HEK293 (cell line): ENCODE results near the gene PITPNB.

Experiments used
- CTCF ChIA-PET: fragments of 350-600 bp; formaldehyde crosslinking; extraction: SDS; loops from one replicate; lab custom pipeline; 2021; ENCODE audit warnings: antibody characterized with exemption; lab: Yijun Ruan, JAX
- POLR2A ChIA-PET: fragments of 300-600 bp; formaldehyde crosslinking; extraction: SDS; loops from one replicate; lab custom pipeline; 2020; ENCODE audit warnings: antibody characterized with exemption, inconsistent platforms; lab: Yijun Ruan, JAX
- H3K27ac ChIP-seq: fragments of 200-500 bp; sonication (Bioruptor generic); 2 replicates; pipeline ENCODE4 v1.5.1; 2014; ENCODE audit warnings: low read depth, low read length, control low read depth, inconsistent platforms; ENCODE audit errors: extremely low read depth
- H3K36me3 ChIP-seq, 2 experiments: fragments of 200-500 bp in 1 of 2; sonication (Bioruptor generic) in 1 of 2; 1 replicate in 1 of 2; 2 replicates in 1 of 2; pipeline ENCODE4 v1.5.1; 2014 to 2017; ENCODE audit warnings: inconsistent platforms in 2 of 2, low read length in 2 of 2; ENCODE audit not compliant: control insufficient read depth in 2 of 2, insufficient read depth in 1 of 2
- H3K4me1 ChIP-seq: fragments of 200-500 bp; sonication (Bioruptor generic); 2 replicates; pipeline ENCODE4 v1.5.1; 2014; ENCODE audit warnings: mild to moderate bottlenecking, low read length, inconsistent platforms; ENCODE audit not compliant: control insufficient read depth, insufficient read depth
- H3K4me3 ChIP-seq: 2 replicates; pipeline ENCODE4 v1.5.1; 2011; ENCODE audit warnings: low read depth, mild to moderate bottlenecking, control low read depth, low read length, moderate library complexity
- H3K9me3 ChIP-seq: fragments of 200-500 bp; sonication (Bioruptor generic); 2 replicates; pipeline ENCODE4 v1.5.1; 2014; ENCODE audit warnings: low read depth, low read length, inconsistent platforms; ENCODE audit not compliant: control insufficient read depth, insufficient read depth
- GLIS1 ChIP-seq: fragments of 450-650 bp; formaldehyde crosslinking; IDR thresholded peaks from 2 replicates; pipeline ENCODE4 v1.5.1; 2016; ENCODE audit warnings: missing biosample characterization, missing genetic modification characterization
- GLIS2 ChIP-seq: fragments of 450-650 bp; formaldehyde crosslinking; IDR thresholded peaks from 2 replicates; pipeline ENCODE4 v1.5.1; 2016; ENCODE audit warnings: missing biosample characterization, missing genetic modification characterization
- HOXD13 ChIP-seq: sonication (generic); formaldehyde crosslinking; IDR thresholded peaks from 2 replicates; pipeline ENCODE4 v1.8.0; 2022; ENCODE audit warnings: missing genetic modification reagents, borderline replicate concordance
- KLF1 ChIP-seq: fragments of 450-650 bp; formaldehyde crosslinking; IDR thresholded peaks from 2 replicates; pipeline ENCODE4 v1.5.1; 2016; ENCODE audit warnings: missing biosample characterization, missing genetic modification characterization
- OSR2 ChIP-seq: fragments of 450-650 bp; formaldehyde crosslinking; IDR thresholded peaks from 2 replicates; pipeline ENCODE4 v1.5.1; 2016; ENCODE audit warnings: missing biosample characterization, missing genetic modification characterization
- OVOL3 ChIP-seq: fragments of 450-650 bp; formaldehyde crosslinking; IDR thresholded peaks from 2 replicates; pipeline ENCODE4 v1.5.1; 2016; ENCODE audit warnings: missing biosample characterization, missing genetic modification characterization
- SCRT1 ChIP-seq: fragments of 450-650 bp; formaldehyde crosslinking; IDR thresholded peaks from 2 replicates; pipeline ENCODE4 v1.5.1; 2016; ENCODE audit warnings: missing biosample characterization, missing genetic modification characterization, borderline replicate concordance
- SP2 ChIP-seq: fragments of 450-650 bp; formaldehyde crosslinking; IDR thresholded peaks from 2 replicates; pipeline ENCODE4 v1.5.1; 2016; ENCODE audit warnings: missing biosample characterization, missing genetic modification characterization
- SP3 ChIP-seq: fragments of 450-650 bp; formaldehyde crosslinking; IDR thresholded peaks from 2 replicates; pipeline ENCODE4 v1.5.1; 2016; ENCODE audit warnings: missing biosample characterization, missing genetic modification characterization
- SP7 ChIP-seq: fragments of 450-650 bp; formaldehyde crosslinking; IDR thresholded peaks from 2 replicates; pipeline ENCODE4 v1.5.1; 2016; ENCODE audit warnings: missing biosample characterization, missing genetic modification characterization
- WT1 ChIP-seq: fragments of 450-650 bp; formaldehyde crosslinking; IDR thresholded peaks from 2 replicates; pipeline ENCODE4 v1.5.1; 2016; ENCODE audit warnings: missing biosample characterization, missing genetic modification characterization
- YY1 ChIP-seq: fragments of 450-650 bp; formaldehyde crosslinking; IDR thresholded peaks from 2 replicates; pipeline ENCODE4 v1.5.1; 2018; ENCODE audit warnings: missing biosample characterization, missing genetic modification characterization
- ZBTB17 ChIP-seq: fragments of 450-650 bp; formaldehyde crosslinking; IDR thresholded peaks from 2 replicates; pipeline ENCODE4 v1.5.1; 2016; ENCODE audit warnings: missing biosample characterization, missing genetic modification characterization
- ZNF112 ChIP-seq: fragments of 450-650 bp; formaldehyde crosslinking; IDR thresholded peaks from 2 replicates; pipeline ENCODE4 v1.5.0; 2017; ENCODE audit warnings: missing biosample characterization, missing genetic modification characterization
- ZNF133 ChIP-seq: fragments of 450-650 bp; formaldehyde crosslinking; IDR thresholded peaks from 2 replicates; pipeline ENCODE4 v1.5.1; 2016; ENCODE audit warnings: missing biosample characterization, missing genetic modification characterization
- ZNF2 ChIP-seq: fragments of 450-650 bp; formaldehyde crosslinking; IDR thresholded peaks from 2 replicates; pipeline ENCODE4 v1.5.1; 2016; ENCODE audit warnings: missing biosample characterization, missing genetic modification characterization
- ZNF501 ChIP-seq: fragments of 450-650 bp; formaldehyde crosslinking; IDR thresholded peaks from 2 replicates; pipeline ENCODE4 v1.5.1; 2016; ENCODE audit warnings: missing biosample characterization, missing genetic modification characterization
- ZNF514 ChIP-seq: fragments of 450-650 bp; formaldehyde crosslinking; IDR thresholded peaks from 2 replicates; pipeline ENCODE4 v1.5.1; 2016; ENCODE audit warnings: missing biosample characterization, missing genetic modification characterization
- ZNF521 ChIP-seq: fragments of 450-650 bp; formaldehyde crosslinking; IDR thresholded peaks from 2 replicates; pipeline ENCODE4 v1.5.1; 2017; ENCODE audit warnings: missing biosample characterization, mild to moderate bottlenecking, missing genetic modification characterization
- ZNF530 ChIP-seq: fragments of 450-650 bp; formaldehyde crosslinking; IDR thresholded peaks from 2 replicates; pipeline ENCODE4 v1.5.1; 2016; ENCODE audit warnings: low read depth, missing biosample characterization, missing genetic modification characterization
- ZNF544 ChIP-seq: fragments of 450-650 bp; formaldehyde crosslinking; IDR thresholded peaks from 2 replicates; pipeline ENCODE4 v1.5.0; 2017; ENCODE audit warnings: missing biosample characterization, missing genetic modification characterization
- ZNF560 ChIP-seq: fragments of 450-650 bp; formaldehyde crosslinking; IDR thresholded peaks from 2 replicates; pipeline ENCODE4 v1.5.1; 2017; ENCODE audit warnings: missing biosample characterization, missing genetic modification characterization, borderline replicate concordance
- ZNF654 ChIP-seq: fragments of 450-650 bp; formaldehyde crosslinking; IDR thresholded peaks from 2 replicates; pipeline ENCODE4 v1.5.1; 2016; ENCODE audit warnings: low read depth, missing biosample characterization, missing genetic modification characterization
- ZNF701 ChIP-seq: fragments of 450-650 bp; formaldehyde crosslinking; IDR thresholded peaks from 2 replicates; pipeline ENCODE4 v1.5.1; 2016; ENCODE audit warnings: missing biosample characterization, missing genetic modification characterization
- TF ChIP-seq, protein P1 (sequence below): fragments of 450-650 bp; formaldehyde crosslinking; IDR thresholded peaks from 2 replicates; pipeline ENCODE4 v1.5.1; 2016; ENCODE audit warnings: missing biosample characterization, missing genetic modification characterization
- TF ChIP-seq, protein P2 (sequence below): fragments of 450-650 bp; formaldehyde crosslinking; IDR thresholded peaks from 2 replicates; pipeline ENCODE4 v1.5.1; 2016; ENCODE audit warnings: missing biosample characterization, missing genetic modification characterization, low read depth
- TF ChIP-seq, protein P3 (sequence below): fragments of 450-650 bp; formaldehyde crosslinking; IDR thresholded peaks from 2 replicates; pipeline ENCODE4 v1.5.1; 2017; ENCODE audit warnings: missing biosample characterization, missing genetic modification characterization
- TF ChIP-seq, protein P4 (sequence below): fragments of 450-650 bp; formaldehyde crosslinking; IDR thresholded peaks from 2 replicates; pipeline ENCODE4 v1.5.1; 2016; ENCODE audit warnings: missing biosample characterization, missing genetic modification characterization, borderline replicate concordance
- TF ChIP-seq, protein P5 (sequence below): fragments of 450-650 bp; IDR thresholded peaks from 2 replicates; pipeline ENCODE4 v1.5.1; 2018; ENCODE audit warnings: missing biosample characterization, mild to moderate bottlenecking, missing genetic modification characterization

PITPNB gene

DNA sequence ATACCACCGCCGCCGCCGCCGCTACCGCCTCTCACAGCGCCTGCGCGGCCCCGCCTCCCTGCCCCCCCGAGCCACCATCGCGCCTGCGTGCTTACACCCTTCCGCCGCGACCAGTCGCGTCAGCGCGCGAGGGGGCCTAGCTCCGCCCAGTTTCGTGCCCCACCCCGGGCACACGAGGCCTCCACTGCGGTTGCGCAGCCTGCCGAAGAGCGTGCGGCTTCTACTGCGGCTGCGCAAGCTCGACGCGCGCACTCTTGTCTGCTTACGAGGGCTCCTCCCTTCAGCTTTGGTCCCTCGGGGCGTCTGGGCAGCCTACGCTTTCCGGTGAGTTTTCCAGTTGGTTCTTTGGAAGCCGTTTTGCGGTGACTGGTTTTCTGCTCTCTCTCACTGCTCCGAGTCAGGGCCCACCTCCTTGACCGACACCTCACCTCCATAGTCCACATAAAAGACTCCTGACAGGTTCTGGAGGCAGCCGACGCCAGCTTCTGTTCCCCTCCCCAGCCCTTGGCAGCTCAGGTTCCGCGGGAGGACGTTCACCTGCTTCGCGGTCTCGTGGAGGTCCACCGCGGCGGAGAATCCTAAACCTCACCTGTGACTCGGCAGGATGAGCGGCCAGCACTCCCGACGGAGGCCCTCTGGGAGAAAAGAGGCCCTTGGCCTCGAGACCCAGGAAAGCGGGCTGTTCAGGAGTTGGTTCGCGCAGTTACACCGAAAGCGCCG is at the start of gene PITPNB:
Gene PITPNB, minus strand, starts transcription at position 35 of the 720 bp plus-strand sequence. CDS start 65 bp downstream, outside the sequence.
- POLR2A ChIA-PET = interaction anchor here (0.6 to 1.7 kb wide), 24 partner anchors 9 to 1627 kb away, joined by 3 to 10 read pairs (median 3); partner anchors contain the start of gene XBP1
- H3K27ac ChIP-seq = peak within 1 kb of the TSS; percentile 98
- H3K9me3 ChIP-seq = no peaks in the 10 kb centered on the region
- no peak for TF ChIP-seq ZNF544 (tag by site-specific recombination)
- TF ChIP-seq ZNF2 = 0 out of 2 replicates have a peak, but pooled peaks have one; percentile 42
- TF ChIP-seq ZNF501 (tag by site-specific recombination) = peak; percentile 84
- TF ChIP-seq ZNF654 (tag by site-specific recombination) = no peak
- TF ChIP-seq ZNF521 (tag by site-specific recombination) = no peak
- TF ChIP-seq SP3 (tag by site-specific recombination) = peak; percentile 76
- no peak for TF ChIP-seq ZNF701 (tag by site-specific recombination)
- no peak for TF ChIP-seq HOXD13 (CRISPR knock-in tag)
- TF ChIP-seq GLIS2 = peak; percentile 99
- no peak for TF ChIP-seq ZNF514 (tag by site-specific recombination)
- TF ChIP-seq OVOL3 (tag by site-specific recombination) = 0 out of 2 replicates have a peak, but pooled peaks have one; percentile 31
- no peak for TF ChIP-seq ZNF560 (tag by site-specific recombination)
- TF ChIP-seq WT1 (tag by site-specific recombination) = peak; percentile 84
- TF ChIP-seq, protein P1, sequence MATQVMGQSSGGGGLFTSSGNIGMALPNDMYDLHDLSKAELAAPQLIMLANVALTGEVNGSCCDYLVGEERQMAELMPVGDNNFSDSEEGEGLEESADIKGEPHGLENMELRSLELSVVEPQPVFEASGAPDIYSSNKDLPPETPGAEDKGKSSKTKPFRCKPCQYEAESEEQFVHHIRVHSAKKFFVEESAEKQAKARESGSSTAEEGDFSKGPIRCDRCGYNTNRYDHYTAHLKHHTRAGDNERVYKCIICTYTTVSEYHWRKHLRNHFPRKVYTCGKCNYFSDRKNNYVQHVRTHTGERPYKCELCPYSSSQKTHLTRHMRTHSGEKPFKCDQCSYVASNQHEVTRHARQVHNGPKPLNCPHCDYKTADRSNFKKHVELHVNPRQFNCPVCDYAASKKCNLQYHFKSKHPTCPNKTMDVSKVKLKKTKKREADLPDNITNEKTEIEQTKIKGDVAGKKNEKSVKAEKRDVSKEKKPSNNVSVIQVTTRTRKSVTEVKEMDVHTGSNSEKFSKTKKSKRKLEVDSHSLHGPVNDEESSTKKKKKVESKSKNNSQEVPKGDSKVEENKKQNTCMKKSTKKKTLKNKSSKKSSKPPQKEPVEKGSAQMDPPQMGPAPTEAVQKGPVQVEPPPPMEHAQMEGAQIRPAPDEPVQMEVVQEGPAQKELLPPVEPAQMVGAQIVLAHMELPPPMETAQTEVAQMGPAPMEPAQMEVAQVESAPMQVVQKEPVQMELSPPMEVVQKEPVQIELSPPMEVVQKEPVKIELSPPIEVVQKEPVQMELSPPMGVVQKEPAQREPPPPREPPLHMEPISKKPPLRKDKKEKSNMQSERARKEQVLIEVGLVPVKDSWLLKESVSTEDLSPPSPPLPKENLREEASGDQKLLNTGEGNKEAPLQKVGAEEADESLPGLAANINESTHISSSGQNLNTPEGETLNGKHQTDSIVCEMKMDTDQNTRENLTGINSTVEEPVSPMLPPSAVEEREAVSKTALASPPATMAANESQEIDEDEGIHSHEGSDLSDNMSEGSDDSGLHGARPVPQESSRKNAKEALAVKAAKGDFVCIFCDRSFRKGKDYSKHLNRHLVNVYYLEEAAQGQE (tag by site-specific recombination) = no peak
- peak; percentile 32; the same call in 1 of the 2 replicates for TF ChIP-seq OSR2 (tag by site-specific recombination)
- no peak for TF ChIP-seq SCRT1 (tag by site-specific recombination)
- no peak for TF ChIP-seq ZNF112
- peak; percentile 90 for TF ChIP-seq SP2 (tag by site-specific recombination)
- TF ChIP-seq GLIS1 (tag by site-specific recombination) = peak; percentile 67
- TF ChIP-seq, protein P2, sequence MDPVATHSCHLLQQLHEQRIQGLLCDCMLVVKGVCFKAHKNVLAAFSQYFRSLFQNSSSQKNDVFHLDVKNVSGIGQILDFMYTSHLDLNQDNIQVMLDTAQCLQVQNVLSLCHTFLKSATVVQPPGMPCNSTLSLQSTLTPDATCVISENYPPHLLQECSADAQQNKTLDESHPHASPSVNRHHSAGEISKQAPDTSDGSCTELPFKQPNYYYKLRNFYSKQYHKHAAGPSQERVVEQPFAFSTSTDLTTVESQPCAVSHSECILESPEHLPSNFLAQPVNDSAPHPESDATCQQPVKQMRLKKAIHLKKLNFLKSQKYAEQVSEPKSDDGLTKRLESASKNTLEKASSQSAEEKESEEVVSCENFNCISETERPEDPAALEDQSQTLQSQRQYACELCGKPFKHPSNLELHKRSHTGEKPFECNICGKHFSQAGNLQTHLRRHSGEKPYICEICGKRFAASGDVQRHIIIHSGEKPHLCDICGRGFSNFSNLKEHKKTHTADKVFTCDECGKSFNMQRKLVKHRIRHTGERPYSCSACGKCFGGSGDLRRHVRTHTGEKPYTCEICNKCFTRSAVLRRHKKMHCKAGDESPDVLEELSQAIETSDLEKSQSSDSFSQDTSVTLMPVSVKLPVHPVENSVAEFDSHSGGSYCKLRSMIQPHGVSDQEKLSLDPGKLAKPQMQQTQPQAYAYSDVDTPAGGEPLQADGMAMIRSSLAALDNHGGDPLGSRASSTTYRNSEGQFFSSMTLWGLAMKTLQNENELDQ (tag by site-specific recombination) = no peak
- TF ChIP-seq KLF1 = no peak
- TF ChIP-seq SP7 (tag by site-specific recombination) = no peak; the same call in 1 of the 2 replicates
- TF ChIP-seq, protein P3, sequence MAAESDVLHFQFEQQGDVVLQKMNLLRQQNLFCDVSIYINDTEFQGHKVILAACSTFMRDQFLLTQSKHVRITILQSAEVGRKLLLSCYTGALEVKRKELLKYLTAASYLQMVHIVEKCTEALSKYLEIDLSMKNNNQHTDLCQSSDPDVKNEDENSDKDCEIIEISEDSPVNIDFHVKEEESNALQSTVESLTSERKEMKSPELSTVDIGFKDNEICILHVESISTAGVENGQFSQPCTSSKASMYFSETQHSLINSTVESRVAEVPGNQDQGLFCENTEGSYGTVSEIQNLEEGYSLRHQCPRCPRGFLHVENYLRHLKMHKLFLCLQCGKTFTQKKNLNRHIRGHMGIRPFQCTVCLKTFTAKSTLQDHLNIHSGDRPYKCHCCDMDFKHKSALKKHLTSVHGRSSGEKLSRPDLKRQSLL = no peak
- TF ChIP-seq, protein P4, sequence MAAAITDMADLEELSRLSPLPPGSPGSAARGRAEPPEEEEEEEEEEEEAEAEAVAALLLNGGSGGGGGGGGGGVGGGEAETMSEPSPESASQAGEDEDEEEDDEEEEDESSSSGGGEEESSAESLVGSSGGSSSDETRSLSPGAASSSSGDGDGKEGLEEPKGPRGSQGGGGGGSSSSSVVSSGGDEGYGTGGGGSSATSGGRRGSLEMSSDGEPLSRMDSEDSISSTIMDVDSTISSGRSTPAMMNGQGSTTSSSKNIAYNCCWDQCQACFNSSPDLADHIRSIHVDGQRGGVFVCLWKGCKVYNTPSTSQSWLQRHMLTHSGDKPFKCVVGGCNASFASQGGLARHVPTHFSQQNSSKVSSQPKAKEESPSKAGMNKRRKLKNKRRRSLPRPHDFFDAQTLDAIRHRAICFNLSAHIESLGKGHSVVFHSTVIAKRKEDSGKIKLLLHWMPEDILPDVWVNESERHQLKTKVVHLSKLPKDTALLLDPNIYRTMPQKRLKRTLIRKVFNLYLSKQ (tag by site-specific recombination) = no peak
- peak; percentile 59; the same call in 1 of the 2 replicates for TF ChIP-seq ZBTB17 (tag by site-specific recombination)
- TF ChIP-seq YY1 (tag by site-specific recombination) = no peak
- no peak for TF ChIP-seq ZNF530 (tag by site-specific recombination)
- TF ChIP-seq, protein P5, sequence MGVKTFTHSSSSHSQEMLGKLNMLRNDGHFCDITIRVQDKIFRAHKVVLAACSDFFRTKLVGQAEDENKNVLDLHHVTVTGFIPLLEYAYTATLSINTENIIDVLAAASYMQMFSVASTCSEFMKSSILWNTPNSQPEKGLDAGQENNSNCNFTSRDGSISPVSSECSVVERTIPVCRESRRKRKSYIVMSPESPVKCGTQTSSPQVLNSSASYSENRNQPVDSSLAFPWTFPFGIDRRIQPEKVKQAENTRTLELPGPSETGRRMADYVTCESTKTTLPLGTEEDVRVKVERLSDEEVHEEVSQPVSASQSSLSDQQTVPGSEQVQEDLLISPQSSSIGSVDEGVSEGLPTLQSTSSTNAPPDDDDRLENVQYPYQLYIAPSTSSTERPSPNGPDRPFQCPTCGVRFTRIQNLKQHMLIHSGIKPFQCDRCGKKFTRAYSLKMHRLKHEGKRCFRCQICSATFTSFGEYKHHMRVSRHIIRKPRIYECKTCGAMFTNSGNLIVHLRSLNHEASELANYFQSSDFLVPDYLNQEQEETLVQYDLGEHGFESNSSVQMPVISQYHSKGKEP (tag by site-specific recombination) = no peak
- TF ChIP-seq ZNF133 = 0 out of 2 replicates have a peak, but pooled peaks have one; percentile 30

More for the DNA sequence above, at the start of gene PITPNB:
- CTCF ChIA-PET = interaction anchor here (0.7 to 11.5 kb wide), 9 partner anchors 9 to 373 kb away, joined by 3 to 90 read pairs (median 3); no protein-coding TSS in a partner anchor
- peak within 1 kb of the TSS; percentile 72 for H3K4me3 ChIP-seq
- peaks cover 10 to 29% of the 10 kb centered on the region in 2 experiments for H3K36me3 ChIP-seq
- peaks cover 29% of the 10 kb centered on the region for H3K4me1 ChIP-seq
